ENCODE measurements around the gene HINFP.
"Not testable (repeated sequence)": the region's sequence is repeated elsewhere in the genome, so short reads cannot be mapped to it uniquely, and the experiment has no call there.

The HINFP gene

DNA sequence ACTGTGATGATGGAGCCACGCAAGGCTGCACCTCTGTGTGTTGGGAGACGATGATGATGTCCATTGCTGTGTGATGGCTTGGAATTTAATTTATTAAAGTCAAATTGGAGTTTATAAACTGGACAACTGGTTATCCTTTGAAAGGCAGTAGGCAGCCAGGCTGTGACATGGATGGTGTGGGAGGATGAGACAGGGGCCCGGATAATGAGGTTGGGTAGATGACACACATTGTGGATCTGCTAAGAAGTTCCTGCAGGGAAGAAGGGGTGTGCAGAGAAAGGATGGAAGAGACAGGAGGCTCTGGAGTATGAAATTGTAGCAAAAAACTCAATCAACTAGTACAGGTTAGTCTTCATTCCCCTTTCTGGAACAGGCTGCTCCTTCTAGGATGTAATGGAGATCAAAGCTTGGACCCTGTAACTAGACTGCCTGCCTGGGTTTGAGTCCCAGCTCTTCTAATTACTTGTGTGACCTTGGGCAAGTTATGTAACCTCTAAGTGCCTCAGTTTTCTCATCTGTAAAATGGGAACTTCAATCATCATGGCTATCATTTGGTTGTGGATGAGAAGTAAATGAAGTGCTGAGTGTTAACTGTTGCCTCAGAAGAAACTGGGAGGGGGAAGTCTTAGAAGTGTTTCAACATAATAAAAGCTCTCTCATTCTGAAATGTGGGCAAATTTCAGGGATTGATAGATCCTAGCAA is 4.2 kb upstream of the HINFP start:
- DNase-seq (ENCODE audit: low read depth): no peak

DNA sequence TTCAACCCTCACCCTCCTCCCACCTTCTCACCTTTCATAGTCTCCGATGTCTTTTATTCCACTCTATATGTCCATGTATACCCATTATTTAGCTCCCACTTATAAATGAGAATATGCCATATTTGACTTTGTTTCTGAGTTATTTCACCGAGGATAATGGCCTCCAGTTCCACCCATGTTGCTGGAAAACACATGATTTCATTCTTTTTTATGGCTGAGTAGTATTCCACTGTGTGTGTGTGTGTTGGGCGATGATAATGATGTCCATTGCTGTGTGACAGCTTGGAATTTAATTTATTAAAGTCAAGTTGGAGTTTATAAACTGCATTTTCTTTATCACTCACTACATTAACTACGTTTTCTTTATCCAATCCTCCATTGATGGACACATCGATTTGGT is 3.2 kb upstream of the HINFP start:
- DNase-seq (ENCODE audit: low read depth): no peak

DNA sequence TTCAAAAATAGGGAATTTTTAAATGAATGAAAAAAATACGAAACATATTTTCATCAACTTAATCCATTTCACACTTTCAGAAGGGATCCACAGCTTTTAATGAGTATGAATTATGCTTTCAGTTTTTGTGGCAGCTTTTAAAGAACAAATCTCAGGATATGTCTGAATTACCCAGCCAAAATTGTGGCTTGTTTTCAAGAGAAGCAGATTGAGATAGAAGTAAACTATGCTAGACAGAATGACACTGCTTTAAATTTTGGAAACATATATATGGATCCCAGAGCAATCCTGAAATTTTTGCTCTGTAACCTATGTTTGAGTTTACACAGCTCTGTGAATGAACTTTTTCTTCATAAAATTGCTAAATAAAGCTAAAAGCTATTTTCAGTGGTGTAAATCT is 2.4 kb upstream of the HINFP start:
- DNase-seq (ENCODE audit: low read depth): no peak

DNA sequence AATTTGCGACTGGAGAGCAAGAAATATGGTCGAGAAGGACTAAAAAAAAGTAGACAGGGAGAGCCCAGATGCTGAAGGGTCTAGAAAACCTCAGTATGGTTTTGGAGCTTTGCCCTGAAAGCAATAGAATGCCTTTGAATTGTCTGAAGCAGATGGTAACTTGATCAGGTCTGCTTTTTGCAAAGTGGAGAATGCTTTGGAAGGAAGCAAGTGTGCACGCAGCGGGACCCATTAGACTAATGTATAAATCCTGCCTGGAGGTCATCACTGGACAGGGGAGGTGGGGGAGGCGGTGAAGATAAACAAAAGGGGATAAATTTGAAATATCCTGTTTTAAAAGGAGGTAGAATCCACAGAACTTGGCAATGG is 757 bp upstream of the HINFP start:
- DNase-seq (ENCODE audit: low read depth): no peak

DNA sequence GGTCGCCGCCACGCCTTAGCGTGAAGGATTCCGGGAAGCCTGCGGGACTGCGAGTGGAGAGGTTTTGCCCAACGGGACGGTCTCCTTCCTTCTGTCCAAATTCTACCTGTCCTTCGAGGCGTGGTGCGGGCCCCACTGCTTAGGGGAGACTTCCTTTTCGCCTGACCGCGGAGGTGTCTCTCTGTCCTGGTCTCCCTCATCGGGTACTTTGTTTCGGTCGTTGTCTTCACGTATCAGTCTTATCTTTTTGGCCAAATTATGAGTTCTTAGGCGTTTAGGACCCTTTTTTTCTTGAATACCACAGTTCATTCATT is 388 bp downstream of the HINFP start:
- no peak for DNase-seq (ENCODE audit: low read depth)

DNA sequence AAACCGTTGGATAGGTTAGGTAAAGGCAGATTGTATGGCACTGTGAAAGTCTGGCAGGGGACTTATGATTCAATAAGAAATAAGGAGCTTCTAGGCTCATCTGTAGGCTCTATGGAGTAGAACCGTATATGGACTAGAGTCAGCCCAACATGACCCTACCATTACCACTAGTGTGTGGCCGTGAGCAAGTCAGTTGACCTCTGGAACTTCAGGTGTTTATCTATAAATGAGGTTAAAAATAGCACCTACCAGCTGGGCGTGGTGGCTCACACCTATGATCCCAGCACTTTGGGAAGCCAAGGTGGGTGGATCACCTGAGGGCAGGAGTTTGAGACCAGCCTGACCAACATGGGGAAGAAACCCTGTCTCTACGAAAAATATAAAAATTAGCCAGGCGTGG is 4.4 kb downstream of the HINFP start:
- DNase-seq (ENCODE audit: low read depth): no peak

DNA sequence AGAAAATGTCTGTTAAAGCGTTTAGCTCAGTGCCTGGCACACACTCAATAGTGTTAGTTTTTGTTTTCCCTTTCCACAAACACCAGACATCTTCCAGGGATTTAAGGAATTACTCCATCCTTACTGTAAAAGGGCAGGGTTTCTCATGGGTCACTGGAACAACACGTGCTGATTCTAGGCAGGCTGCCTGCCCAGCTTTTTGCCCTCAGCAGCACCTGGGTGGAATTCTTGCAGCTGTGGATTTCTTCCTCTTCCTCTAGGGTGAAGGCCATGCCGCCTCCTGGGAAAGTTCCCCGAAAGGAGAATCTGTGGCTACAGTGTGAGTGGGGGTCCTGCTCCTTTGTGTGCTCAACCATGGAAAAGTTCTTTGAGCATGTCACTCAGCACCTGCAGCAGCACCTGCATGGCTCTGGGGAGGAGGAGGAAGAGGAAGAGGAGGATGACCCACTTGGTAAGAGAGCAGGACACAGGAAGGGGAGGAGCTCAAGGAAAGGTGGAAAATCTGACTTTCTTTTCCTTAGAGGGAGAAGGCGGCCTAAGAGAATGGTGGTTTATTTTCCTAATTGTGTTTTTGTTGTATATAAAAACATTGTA is 5.4 kb downstream of the HINFP start:
- no peak for DNase-seq (ENCODE audit: low read depth)

DNA sequence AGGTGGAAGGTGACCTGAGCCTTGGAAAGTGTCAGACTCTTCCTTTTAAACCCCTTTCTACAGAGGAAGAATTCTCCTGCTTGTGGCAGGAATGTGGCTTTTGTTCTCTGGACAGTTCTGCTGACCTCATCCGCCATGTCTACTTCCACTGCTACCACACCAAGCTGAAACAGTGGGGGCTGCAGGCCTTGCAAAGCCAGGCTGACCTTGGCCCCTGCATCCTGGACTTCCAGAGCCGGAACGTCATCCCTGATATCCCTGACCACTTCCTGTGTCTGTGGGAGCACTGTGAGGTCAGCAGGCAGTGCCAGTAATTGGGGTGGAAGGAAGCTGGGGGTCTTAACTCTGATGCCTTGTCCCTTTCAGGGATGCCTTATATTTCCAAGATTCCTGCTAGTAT is 9.3 kb downstream of the HINFP start:
- DNase-seq (ENCODE audit: low read depth): no peak

DNA sequence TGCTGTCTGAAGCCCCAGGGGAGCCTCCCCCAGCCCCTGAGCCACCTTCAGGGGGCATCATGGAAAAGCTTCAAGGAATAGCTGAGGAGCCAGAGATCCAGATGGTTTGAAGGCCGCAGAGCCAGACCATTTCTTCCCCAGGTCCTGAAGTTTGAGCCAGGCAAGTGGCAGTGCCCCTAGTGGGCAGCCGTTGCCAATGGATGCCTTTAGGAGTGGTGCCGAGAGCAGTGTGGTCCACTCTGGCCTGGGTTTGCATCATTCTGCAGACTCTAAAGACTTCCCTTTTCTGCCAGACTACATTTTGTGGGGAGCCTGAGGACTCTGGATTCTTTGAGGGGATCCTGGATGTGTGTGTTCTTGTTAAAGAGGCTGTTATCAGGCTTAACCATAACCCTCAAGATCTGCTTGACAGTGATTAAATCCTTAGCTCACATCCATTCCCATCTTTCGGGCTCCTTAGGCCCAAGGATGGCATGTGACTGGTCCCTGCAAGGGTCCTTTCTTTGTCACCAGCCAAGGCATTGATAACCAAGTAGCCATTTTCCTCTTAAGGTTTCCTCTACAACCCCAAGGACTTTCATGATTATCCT is 13.1 kb downstream of the HINFP start:
- no peak for DNase-seq (ENCODE audit: low read depth)

DNA sequence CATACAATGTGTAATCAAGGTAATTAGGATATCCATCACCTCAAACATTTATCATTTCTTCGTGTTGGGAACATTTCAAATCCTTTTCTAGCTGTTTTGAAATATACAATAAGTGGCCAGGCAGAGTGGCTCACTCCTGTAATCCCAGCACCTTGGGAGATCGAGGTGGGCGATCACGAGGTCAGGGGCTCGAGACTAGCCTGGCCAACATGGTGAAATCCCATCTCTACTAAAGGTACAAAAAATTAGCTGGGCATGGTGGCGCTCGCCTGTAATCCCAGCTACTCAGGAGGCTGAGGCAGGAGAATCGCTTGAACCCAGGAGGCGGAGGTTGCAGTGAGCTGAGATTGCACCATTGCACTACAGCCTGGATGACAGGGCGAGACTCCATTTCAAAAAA is 17.9 kb downstream of the HINFP start:
- not testable (repeated sequence) for DNase-seq (ENCODE audit: low read depth)

DNA sequence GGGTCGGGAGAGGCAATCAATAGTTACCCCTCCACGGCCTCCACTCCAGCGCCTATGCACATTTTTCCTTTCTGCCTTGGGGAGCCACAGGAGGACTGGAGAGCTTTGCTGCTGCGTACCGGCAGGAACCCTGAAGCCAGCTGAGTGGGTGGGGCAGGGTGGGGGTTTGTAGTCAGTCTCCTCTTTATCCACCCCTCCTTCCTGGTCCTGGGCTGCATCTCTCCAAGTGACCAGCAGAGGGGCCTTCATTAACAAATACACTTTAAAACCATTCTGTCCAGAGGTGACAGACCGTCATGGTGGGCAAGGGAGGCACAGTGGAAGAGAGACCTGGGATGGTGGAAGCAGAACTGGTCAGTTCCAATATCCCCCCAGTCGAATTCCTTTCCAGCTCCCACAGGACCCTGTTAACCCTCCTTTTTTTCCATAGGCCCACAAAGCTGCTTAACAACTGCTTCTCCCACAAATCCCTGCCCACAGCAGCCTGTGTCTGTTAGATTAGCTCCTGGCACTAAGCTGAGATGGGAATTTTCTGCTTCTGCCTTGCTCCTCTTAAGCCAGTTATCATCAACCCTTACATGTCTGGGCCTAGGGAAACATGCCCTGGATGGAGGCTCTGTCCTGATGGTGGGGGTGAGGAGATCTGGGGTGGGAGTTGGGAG is 23.6 kb downstream of the HINFP start:
- peak; percentile 21 for DNase-seq (ENCODE audit: low read depth)

DNA sequence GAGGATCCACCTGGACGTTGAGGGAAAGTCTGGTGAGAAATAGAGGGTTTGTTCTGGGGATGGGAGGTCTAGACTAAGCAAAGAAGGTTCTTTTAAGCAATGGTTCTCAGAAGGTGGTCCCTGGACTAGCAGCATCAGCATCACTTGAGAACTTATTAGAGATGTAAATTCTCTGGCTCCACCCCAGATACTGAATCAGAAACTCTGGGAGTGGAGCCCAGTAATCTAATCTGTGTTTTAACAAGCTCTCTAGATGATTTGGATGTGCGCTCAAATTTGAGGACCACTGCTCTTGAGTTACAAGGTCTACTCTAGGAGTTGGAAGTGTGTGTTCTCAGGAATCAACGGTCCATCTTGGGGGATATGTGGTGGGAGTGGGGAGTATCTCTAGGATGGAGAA is 24.2 kb downstream of the HINFP start:
- no peak for DNase-seq (ENCODE audit: low read depth)

DNA sequence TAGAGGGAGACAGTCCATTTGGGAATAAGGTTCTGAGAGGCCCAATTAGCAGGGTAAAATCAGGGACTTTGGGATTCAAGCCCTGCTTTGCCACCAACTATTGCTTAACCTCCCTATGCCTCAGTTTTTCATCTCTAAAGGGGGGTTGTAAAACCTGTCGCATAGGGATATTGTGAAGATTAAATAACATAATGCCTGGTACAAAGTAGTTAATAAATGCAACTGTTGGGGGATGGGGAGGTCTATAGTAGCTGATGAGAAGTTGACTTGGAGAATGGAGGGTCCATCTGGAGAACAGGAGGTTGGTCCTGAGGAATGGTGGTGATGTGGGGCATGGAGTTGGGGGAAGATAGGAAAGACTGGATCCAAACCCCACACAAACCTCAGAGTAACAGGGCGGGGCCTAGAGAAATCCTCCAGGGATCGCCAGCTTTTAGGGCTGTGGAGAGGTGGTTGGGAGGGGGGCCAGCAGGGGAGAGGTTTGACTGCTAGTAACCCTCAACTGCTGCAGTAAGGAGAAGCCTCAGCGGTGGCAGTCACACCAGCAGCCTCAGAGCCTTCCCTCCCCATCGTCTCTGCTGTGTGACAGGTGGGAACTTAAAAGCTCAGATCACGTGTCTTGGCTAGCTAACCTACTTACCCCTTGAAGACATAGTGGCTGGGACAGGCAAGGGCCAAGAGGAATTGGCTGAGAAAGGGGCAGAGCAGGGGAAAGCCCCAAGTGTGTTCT is 26.4 kb downstream of the HINFP start:
- no peak for DNase-seq (ENCODE audit: low read depth)

DNA sequence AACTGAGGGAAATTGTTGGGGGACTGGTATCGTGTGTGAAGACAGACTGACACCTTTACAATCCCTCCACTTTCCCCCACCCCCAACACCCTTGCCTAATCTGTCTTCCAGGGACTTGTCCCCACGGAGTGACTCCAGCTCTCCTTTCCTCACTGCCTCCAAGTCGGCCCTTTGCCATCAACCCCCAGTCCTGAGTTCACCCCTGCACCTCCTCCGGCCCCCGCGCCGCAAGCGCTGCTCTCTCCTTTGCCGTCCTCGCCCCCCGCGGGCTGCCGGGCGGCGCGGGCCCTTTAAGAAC is 27.3 kb downstream of the HINFP start:
- no peak for DNase-seq (ENCODE audit: low read depth)

DNA sequence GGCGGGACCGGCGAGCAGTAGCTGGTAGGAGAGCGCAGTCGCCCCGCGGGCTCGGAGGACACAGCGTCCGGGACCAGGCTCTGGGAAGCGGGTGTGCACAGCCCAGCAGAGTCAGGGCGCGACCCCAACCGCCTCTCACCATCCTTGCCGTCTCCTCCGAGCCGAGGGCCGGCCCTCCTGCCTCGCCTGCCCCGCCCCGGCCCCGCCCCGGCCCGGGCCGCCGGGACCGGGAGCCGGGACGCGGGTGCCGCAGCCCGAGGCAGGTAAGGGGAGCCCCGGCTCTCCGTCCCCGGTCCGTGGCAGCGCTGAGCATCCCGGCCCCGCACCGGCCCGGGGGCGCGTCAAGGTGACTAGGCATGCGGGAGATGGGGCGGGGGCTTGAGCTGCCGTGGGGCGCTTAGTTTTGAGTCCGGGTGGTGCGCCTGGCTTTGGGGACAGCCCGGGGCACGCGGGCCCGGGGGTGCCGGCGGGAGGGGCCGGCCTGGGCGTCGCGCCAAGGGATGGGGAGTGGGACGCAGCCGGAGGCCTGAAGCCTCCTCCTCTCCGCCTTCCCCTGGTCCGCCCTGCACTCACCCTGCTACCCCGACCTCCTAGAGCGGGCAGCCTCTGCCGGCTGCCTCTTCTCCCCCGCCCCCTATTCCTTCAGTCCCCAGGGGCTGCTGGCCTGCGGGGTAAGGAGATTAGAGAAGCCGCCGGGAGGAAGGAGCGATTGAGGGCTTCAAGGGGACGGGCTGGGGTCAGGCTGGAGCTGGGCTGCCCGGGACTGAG is 27.8 kb downstream of the HINFP start, which contains the start of gene ABCG4:
Gene ABCG4 (plus strand): TSS at position 35 of the 768 bp plus-strand sequence. CDS start 914 bp downstream, outside the sequence.
- DNase-seq (ENCODE audit: low read depth): no peak

DNA sequence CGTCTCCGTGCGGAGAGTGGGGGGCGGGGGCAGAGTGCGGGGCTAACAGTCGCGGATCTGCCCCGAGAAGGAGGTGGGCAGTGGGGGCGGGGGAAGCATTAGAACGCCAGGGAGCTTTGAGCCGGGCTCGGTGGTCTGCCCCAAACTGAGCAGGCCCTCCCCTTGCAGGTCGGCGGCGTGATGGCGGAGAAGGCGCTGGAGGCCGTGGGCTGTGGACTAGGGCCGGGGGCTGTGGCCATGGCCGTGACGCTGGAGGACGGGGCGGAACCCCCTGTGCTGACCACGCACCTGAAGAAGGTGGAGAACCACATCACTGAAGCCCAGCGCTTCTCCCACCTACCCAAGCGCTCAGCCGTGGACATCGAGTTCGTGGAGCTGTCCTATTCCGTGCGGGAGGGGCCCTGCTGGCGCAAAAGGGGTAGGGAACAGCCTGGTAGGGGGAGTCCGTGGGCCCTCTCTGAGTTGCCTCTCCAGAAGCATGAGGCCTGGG is 28.5 kb downstream of the HINFP start:
- no peak for DNase-seq (ENCODE audit: low read depth)

DNA sequence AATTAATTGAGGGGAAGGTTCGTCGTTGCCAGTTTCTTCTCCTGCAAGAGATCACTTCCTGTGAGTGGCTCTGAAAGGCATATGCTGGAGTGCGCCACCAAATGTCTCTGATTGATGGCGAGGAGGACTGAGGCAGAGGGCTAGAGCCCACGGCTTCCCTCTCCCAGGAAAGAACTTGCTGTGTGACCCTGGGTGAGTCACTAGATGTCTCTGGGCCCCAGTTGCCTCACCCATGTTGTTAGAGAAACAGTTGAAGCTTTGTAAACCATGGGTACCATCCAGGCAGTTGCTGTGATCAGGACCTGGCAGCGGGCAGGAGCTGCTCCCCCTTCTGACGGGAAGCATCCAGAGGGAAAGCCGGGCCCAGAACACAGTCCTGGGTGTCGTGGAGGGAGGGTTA is 30.7 kb downstream of the HINFP start:
- DNase-seq (ENCODE audit: low read depth): no peak

DNA sequence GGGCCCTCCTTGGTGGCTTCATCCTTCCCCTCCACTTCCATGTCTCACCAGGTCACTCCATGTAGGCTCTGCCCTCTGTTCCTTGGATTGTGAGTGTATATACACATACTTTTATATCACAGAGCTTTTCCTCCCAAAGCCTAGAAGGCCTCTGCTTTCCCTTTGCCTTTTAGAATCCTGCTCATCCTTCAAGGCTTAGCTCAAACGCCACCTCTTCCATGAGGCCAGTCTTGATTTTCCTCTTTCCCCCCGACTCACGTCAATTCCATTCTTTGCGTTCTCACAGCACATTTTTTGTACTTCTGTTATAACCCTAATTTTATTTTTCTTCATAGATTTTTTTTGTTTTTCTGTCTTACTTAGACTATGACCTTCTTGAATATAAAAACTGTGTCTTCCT is 31.2 kb downstream of the HINFP start:
- no peak for DNase-seq (ENCODE audit: low read depth)

DNA sequence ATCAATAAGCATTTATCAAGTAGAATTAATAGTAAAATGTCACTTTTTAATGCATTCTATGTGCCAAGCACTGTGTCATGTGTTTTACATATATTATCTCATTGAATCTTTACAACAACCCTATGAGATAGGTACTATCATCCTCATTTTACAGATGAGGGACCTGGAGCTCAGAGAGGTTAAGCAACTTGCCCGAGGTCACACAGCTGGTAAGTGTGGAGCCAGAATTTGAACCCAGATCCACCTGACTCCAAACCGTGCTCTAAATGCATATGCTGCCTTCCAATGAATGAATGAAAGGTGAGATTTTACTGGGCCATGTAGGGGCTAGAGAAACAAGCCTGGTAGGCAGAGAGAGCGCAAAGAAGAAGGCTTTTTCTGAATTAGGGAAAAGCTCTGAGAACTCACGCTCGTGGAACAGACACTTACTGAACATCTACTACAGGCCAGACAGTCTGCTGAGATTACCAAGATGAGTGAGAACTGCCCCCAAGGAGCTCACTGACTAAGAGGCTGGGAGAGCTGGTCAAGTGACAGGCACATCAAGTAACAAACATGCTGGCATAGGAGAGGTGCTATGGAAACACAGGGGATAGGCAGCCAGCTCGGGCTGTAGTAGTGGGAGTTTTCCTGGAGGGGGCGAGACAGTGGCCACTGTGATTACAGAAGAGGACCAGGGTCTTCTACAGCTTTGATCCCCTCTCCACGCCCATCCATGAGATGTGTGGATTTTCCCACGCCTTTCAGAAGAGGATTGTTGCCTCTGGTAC is 31.9 kb downstream of the HINFP start:
- DNase-seq (ENCODE audit: low read depth): no peak

DNA sequence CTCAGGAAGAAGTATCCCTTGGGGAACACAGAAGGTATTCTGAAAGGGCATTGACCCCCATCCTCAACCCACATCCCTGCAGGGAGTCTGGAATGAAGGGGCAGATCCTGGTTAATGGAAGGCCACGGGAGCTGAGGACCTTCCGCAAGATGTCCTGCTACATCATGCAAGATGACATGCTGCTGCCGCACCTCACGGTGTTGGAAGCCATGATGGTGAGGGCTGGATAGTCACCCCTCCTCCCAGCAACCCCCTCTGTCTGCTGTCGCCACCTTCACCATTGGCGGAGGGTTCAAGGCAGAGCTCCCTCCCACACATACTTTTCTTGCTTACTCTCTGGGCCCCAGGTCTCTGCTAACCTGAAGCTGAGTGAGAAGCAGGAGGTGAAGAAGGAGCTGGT is 32.8 kb downstream of the HINFP start:
- DNase-seq (ENCODE audit: low read depth): no peak

Measured in stromal cell of bone marrow (primary cell).